Measurements from ENCODE around the gene ABCA3.
"Not testable (repeated sequence)": the region's sequence is repeated elsewhere in the genome, so short reads cannot be mapped to it uniquely, and the experiment has no call there.

Gene ABCA3

GRCh38 chr16:2251296-2252111 is 89.0 kb downstream of the ABCA3 start, which contains the start of gene ECI1:
TSS of gene ECI1 (minus strand) at chr16:2251587. CDS start at chr16:2251566, 21 bp downstream.
- peak; percentile 92 for DNase-seq

GRCh38 chr16:2250652-2251295 is 89.8 kb downstream of the ABCA3 start:
- DNase-seq, result peak; percentile 42

GRCh38 chr16:2246301-2246885 is 94.1 kb downstream of the ABCA3 start:
- DNase-seq, result no peak

GRCh38 chr16:2244926-2245795 is 95.4 kb downstream of the ABCA3 start:
- DNase-seq, result no peak

GRCh38 chr16:2244301-2244700 is 96.2 kb downstream of the ABCA3 start:
- no peak for DNase-seq

- DNase-seq, result no peak
Measured at GRCh38 chr16:2243781-2244180, 96.7 kb downstream of the ABCA3 start.

- no peak for DNase-seq
Measured at GRCh38 chr16:2243031-2243528, 97.4 kb downstream of the ABCA3 start.

- no peak for DNase-seq
Measured at GRCh38 chr16:2242598-2242997, 97.9 kb downstream of the ABCA3 start.

GRCh38 chr16:2240331-2240730 is 100.2 kb downstream of the ABCA3 start:
- DNase-seq, result not testable (repeated sequence)

GRCh38 chr16:2238838-2239675 is 101.5 kb downstream of the ABCA3 start:
- no peak for DNase-seq

- DNase-seq, result no peak
Measured at GRCh38 chr16:2238150-2238837, 102.2 kb downstream of the ABCA3 start.

- no peak for DNase-seq
Measured at GRCh38 chr16:2237493-2238149, 102.9 kb downstream of the ABCA3 start.

- DNase-seq, result no peak
Measured at GRCh38 chr16:2237102-2237482, 103.4 kb downstream of the ABCA3 start.

GRCh38 chr16:2236337-2237101 is 104.0 kb downstream of the ABCA3 start, which contains the start of gene DNASE1L2:
TSS of gene DNASE1L2 (plus strand) at chr16:2236444. CDS start at chr16:2236817, 373 bp downstream.
- peak; percentile 47 for DNase-seq

GRCh38 chr16:2235695-2236336 is 104.7 kb downstream of the ABCA3 start:
- no peak for DNase-seq

GRCh38 chr16:2235234-2235651 is 105.3 kb downstream of the ABCA3 start:
- no peak for DNase-seq

GRCh38 chr16:2234813-2235170 is 105.7 kb downstream of the ABCA3 start:
- DNase-seq, result no peak

GRCh38 chr16:2233872-2234812 is 106.4 kb downstream of the ABCA3 start:
- no peak for DNase-seq

All from NCI-H226 (cell line).